Measurements from ENCODE around the gene COL26A1.

COL26A1 gene

GRCh38 chr7:101436221-101436735 lies 73.6 kb downstream of the COL26A1 start:
- CTCF ChIA-PET: interaction anchor here (0.7 to 1.1 kb wide), 3 partner anchors 70 to 74 kb away, joined by 3 to 4 read pairs (median 3); no protein-coding TSS in a partner anchor
- POLR2A ChIA-PET: no interaction called here
- H3K27ac ChIP-seq (ENCODE audit: extremely low read depth, low read depth, low read length): no peak overlapping the region

More at GRCh38 chr7:101436221-101436735, 73.6 kb downstream of the COL26A1 start:
- TF ChIP-seq ZBTB7A (tag by site-specific recombination; IDR thresholded peaks at IDR 0.05; ENCODE audit: low read depth) (no peak), ZFHX2 (tag by site-specific recombination; conservative IDR thresholded peaks at IDR 0.05) (no peak), HOXC10 (CRISPR knock-in tag; IDR thresholded peaks at IDR 0.05) (no peak), PRDM6 (tag by site-specific recombination; IDR thresholded peaks at IDR 0.05) (no peak), ZNF629 (tag by site-specific recombination; IDR thresholded peaks at IDR 0.05) (no peak), PRDM2 (tag by site-specific recombination; IDR thresholded peaks at IDR 0.05; ENCODE audit: borderline replicate concordance) (no peak), TRIM28 (IDR thresholded peaks at IDR 0.05; ENCODE audit: borderline replicate concordance, low read length) (no peak), MZF1 (tag by site-specific recombination; IDR thresholded peaks at IDR 0.05; ENCODE audit: borderline replicate concordance) (no peak), ZBTB17 (tag by site-specific recombination; IDR thresholded peaks at IDR 0.05) (no peak), ZNF677 (tag by site-specific recombination; IDR thresholded peaks at IDR 0.05) (no peak), ZNF510 (tag by site-specific recombination; IDR thresholded peaks at IDR 0.05; ENCODE audit: insufficient replicate concordance) (no peak), WT1 (tag by site-specific recombination; IDR thresholded peaks at IDR 0.05) (no peak), ZNF354C (tag by site-specific recombination; IDR thresholded peaks at IDR 0.05; ENCODE audit: borderline replicate concordance, low read depth) (no peak), ZNF623 (tag by site-specific recombination; IDR thresholded peaks at IDR 0.05) (no peak), IKZF3 (tag by site-specific recombination; IDR thresholded peaks at IDR 0.05) (no peak), ZNF701 (tag by site-specific recombination; IDR thresholded peaks at IDR 0.05) (no peak), ZNF202 (tag by site-specific recombination; IDR thresholded peaks at IDR 0.05; ENCODE audit: borderline replicate concordance) (no peak)
- Histone ChIP-seq H3K36me3 (ENCODE audit: control insufficient read depth in 2 of 2, insufficient read depth in 1 of 2, low read length in 2 of 2) (no peaks in the 10 kb centered on the region), H3K4me3 (ENCODE audit: low read depth, low read length) (no peak overlapping the region), H3K4me1 (ENCODE audit: control insufficient read depth, insufficient read depth, low read length) (no peaks in the 10 kb centered on the region), H3K9me3 (ENCODE audit: control insufficient read depth, insufficient read depth, low read depth, low read length) (no peaks in the 10 kb centered on the region)
